ENCODE results near the gene SLC26A6. TPM values are rescaled to one million over a fixed set of nuclear protein-coding genes. Genes with fewer than 3 reads are reported as not detected.

SLC26A6 gene
- total and polyA plus RNA-seq, 2 of the 13 experiments (the other 11 are each of a cell fraction or from before 2014, with no cell fraction given): 40.7 to 184 TPM

DNA sequence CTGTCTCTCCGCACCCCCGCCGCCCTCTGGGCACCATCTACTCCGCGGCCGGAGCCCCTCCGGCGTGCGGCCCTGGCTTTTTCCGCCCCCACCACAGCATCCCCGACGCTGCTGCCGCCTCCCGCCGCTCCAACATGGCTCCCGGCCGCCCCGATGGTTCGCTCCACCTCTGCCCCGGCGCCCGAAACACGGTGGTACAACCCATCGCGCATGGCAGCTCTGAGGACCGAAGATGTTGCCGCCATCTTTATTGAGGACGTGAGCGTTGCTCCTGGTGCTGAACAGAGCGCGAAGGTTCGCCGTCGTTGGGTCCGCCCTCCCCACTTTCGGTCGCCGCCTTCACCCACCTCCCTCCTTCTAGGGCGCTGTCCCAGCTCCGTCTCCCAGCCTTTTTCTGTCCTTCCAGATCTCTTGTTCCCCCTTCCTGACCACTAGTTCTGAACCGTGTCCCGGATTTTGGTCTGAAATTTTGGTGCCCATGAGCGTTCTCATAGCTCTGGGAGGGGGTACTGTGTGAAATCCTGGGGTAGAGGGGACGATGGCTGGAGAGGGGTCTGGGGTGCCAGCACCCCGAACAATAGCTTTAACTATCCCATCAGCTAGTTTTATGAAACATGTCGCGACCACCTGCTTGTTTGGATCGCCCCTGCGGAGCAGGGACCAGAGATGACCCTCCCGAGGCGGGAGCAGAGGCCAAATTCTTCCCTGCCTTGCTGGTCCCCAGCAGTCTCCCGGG lies 27.7 kb upstream of the SLC26A6 start, which contains the start of gene CELSR3 (continued):
- peak; percentile 51; the same call in 1 of the 2 replicates for TF ChIP-seq SPEN (CRISPR knock-in tag; IDR thresholded peaks at IDR 0.05; ENCODE audit: low read depth)
- TF ChIP-seq, protein P1, sequence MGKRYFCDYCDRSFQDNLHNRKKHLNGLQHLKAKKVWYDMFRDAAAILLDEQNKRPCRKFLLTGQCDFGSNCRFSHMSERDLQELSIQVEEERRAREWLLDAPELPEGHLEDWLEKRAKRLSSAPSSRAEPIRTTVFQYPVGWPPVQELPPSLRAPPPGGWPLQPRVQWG (CRISPR knock-in tag; IDR thresholded peaks at IDR 0.05; ENCODE audit: borderline replicate concordance, low read depth): no peak
- peak; percentile 88 for TF ChIP-seq MIER2 (CRISPR knock-in tag; IDR thresholded peaks at IDR 0.05)
- TF ChIP-seq, protein P2, sequence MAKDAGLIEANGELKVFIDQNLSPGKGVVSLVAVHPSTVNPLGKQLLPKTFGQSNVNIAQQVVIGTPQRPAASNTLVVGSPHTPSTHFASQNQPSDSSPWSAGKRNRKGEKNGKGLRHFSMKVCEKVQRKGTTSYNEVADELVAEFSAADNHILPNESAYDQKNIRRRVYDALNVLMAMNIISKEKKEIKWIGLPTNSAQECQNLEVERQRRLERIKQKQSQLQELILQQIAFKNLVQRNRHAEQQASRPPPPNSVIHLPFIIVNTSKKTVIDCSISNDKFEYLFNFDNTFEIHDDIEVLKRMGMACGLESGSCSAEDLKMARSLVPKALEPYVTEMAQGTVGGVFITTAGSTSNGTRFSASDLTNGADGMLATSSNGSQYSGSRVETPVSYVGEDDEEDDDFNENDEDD (CRISPR knock-in tag; IDR thresholded peaks at IDR 0.05; ENCODE audit: borderline replicate concordance): peak; percentile 30; the same call in 1 of the 2 replicates
- TF ChIP-seq ZNF224 (CRISPR knock-in tag; IDR thresholded peaks at IDR 0.05): no peak
- TF ChIP-seq ZNF781 (CRISPR knock-in tag; IDR thresholded peaks at IDR 0.05; ENCODE audit: borderline replicate concordance, not compliant biosample characterization): peak; percentile 7
- TF ChIP-seq, protein P3, sequence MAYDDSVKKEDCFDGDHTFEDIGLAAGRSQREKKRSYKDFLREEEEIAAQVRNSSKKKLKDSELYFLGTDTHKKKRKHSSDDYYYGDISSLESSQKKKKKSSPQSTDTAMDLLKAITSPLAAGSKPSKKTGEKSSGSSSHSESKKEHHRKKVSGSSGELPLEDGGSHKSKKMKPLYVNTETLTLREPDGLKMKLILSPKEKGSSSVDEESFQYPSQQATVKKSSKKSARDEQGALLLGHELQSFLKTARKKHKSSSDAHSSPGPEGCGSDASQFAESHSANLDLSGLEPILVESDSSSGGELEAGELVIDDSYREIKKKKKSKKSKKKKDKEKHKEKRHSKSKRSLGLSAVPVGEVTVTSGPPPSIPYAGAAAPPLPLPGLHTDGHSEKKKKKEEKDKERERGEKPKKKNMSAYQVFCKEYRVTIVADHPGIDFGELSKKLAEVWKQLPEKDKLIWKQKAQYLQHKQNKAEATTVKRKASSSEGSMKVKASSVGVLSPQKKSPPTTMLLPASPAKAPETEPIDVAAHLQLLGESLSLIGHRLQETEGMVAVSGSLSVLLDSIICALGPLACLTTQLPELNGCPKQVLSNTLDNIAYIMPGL (CRISPR knock-in tag; IDR thresholded peaks at IDR 0.05; ENCODE audit: borderline replicate concordance in 1 of 2, low read depth in 1 of 2): no peak
- 0 out of 2 replicates have a peak, but pooled peaks have one; percentile 9 for TF ChIP-seq NFKB2 (CRISPR knock-in tag; IDR thresholded peaks at IDR 0.05; ENCODE audit: borderline replicate concordance)
- TF ChIP-seq PCBP1 (IDR thresholded peaks at IDR 0.05; ENCODE audit: borderline replicate concordance, low read depth, low read length): 0 out of 2 replicates have a peak, but pooled peaks have one; percentile 44
- TF ChIP-seq, protein P4, sequence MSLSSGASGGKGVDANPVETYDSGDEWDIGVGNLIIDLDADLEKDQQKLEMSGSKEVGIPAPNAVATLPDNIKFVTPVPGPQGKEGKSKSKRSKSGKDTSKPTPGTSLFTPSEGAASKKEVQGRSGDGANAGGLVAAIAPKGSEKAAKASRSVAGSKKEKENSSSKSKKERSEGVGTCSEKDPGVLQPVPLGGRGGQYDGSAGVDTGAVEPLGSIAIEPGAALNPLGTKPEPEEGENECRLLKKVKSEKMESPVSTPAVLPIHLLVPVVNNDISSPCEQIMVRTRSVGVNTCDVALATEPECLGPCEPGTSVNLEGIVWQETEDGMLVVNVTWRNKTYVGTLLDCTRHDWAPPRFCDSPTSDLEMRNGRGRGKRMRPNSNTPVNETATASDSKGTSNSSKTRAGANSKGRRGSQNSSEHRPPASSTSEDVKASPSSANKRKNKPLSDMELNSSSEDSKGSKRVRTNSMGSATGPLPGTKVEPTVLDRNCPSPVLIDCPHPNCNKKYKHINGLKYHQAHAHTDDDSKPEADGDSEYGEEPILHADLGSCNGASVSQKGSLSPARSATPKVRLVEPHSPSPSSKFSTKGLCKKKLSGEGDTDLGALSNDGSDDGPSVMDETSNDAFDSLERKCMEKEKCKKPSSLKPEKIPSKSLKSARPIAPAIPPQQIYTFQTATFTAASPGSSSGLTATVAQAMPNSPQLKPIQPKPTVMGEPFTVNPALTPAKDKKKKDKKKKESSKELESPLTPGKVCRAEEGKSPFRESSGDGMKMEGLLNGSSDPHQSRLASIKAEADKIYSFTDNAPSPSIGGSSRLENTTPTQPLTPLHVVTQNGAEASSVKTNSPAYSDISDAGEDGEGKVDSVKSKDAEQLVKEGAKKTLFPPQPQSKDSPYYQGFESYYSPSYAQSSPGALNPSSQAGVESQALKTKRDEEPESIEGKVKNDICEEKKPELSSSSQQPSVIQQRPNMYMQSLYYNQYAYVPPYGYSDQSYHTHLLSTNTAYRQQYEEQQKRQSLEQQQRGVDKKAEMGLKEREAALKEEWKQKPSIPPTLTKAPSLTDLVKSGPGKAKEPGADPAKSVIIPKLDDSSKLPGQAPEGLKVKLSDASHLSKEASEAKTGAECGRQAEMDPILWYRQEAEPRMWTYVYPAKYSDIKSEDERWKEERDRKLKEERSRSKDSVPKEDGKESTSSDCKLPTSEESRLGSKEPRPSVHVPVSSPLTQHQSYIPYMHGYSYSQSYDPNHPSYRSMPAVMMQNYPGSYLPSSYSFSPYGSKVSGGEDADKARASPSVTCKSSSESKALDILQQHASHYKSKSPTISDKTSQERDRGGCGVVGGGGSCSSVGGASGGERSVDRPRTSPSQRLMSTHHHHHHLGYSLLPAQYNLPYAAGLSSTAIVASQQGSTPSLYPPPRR (CRISPR knock-in tag; IDR thresholded peaks at IDR 0.05; ENCODE audit: borderline replicate concordance): no peak; the same call in 1 of the 2 replicates
- TF ChIP-seq, protein P5, sequence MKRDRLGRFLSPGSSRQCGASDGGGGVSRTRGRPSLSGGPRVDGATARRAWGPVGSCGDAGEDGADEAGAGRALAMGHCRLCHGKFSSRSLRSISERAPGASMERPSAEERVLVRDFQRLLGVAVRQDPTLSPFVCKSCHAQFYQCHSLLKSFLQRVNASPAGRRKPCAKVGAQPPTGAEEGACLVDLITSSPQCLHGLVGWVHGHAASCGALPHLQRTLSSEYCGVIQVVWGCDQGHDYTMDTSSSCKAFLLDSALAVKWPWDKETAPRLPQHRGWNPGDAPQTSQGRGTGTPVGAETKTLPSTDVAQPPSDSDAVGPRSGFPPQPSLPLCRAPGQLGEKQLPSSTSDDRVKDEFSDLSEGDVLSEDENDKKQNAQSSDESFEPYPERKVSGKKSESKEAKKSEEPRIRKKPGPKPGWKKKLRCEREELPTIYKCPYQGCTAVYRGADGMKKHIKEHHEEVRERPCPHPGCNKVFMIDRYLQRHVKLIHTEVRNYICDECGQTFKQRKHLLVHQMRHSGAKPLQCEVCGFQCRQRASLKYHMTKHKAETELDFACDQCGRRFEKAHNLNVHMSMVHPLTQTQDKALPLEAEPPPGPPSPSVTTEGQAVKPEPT (CRISPR knock-in tag; IDR thresholded peaks at IDR 0.05; ENCODE audit: low read depth): 0 out of 2 replicates have a peak, but pooled peaks have one; percentile 52
- TF ChIP-seq ZNF850 (CRISPR knock-in tag; conservative IDR thresholded peaks at IDR 0.05): no peak
- TF ChIP-seq, protein P6, sequence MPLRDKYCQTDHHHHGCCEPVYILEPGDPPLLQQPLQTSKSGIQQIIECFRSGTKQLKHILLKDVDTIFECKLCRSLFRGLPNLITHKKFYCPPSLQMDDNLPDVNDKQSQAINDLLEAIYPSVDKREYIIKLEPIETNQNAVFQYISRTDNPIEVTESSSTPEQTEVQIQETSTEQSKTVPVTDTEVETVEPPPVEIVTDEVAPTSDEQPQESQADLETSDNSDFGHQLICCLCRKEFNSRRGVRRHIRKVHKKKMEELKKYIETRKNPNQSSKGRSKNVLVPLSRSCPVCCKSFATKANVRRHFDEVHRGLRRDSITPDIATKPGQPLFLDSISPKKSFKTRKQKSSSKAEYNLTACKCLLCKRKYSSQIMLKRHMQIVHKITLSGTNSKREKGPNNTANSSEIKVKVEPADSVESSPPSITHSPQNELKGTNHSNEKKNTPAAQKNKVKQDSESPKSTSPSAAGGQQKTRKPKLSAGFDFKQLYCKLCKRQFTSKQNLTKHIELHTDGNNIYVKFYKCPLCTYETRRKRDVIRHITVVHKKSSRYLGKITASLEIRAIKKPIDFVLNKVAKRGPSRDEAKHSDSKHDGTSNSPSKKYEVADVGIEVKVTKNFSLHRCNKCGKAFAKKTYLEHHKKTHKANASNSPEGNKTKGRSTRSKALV (CRISPR knock-in tag; IDR thresholded peaks at IDR 0.05): 0 out of 2 replicates have a peak, but pooled peaks have one; percentile 2
- no peak for TF ChIP-seq NFYB (CRISPR knock-in tag; IDR thresholded peaks at IDR 0.05)

Measured in HepG2 (cell line).